ENCODE results near the gene ULK2. TPM values are rescaled to one million over a fixed set of nuclear protein-coding genes. Genes with fewer than 3 reads are reported as not detected.

Gene ULK2
- total RNA-seq, 6 donors from 2014 or later: 16.2 to 43.0 (median 26.2) TPM

DNA sequence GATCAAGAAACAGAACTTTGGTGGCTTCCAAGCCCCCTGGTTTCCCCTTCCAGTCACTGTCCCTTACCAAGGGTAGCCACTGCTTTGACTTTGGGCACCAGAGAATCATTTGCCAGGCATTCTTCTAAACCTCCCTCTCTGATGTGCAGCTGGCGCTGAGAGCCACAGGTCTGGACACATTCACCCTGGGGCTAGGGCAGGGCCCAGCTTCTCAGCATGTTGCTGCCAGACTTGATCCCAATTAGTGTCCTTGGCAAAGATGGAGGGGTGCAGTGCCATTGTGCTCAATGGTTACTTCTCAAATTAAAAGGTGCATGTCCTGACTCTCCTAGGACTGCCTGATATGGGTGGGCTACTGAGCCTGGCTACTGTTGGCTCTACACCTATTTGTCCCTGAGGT, 143.8 kb downstream of the ULK2 start:
- TF ChIP-seq, protein P1, sequence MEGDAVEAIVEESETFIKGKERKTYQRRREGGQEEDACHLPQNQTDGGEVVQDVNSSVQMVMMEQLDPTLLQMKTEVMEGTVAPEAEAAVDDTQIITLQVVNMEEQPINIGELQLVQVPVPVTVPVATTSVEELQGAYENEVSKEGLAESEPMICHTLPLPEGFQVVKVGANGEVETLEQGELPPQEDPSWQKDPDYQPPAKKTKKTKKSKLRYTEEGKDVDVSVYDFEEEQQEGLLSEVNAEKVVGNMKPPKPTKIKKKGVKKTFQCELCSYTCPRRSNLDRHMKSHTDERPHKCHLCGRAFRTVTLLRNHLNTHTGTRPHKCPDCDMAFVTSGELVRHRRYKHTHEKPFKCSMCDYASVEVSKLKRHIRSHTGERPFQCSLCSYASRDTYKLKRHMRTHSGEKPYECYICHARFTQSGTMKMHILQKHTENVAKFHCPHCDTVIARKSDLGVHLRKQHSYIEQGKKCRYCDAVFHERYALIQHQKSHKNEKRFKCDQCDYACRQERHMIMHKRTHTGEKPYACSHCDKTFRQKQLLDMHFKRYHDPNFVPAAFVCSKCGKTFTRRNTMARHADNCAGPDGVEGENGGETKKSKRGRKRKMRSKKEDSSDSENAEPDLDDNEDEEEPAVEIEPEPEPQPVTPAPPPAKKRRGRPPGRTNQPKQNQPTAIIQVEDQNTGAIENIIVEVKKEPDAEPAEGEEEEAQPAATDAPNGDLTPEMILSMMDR (IDR thresholded peaks at IDR 0.05): no peak
- TF ChIP-seq POLR2A (IDR thresholded peaks at IDR 0.05) (no peak), POLR2AphosphoS5 (IDR thresholded peaks at IDR 0.05) (no peak), EP300 (IDR thresholded peaks at IDR 0.05) (no peak)
- H3K9me3 ChIP-seq: no peaks in the 10 kb centered on the region
- DNase-seq: peak in 1 of 2 donors; percentile 15
- peaks cover 36 to 50% (median 43%) of the 10 kb centered on the region in 4 donors for H3K4me1 ChIP-seq
- H3K27ac ChIP-seq: peak overlapping the region in 3 of 4 donors; percentile 58 to 71 (median 67)
- peak overlapping the region in 2 of 4 donors; percentile 40 to 44 for H3K4me3 ChIP-seq
- no peaks in the 10 kb centered on the region for H3K27me3 ChIP-seq
- WGBS, 2 donors: 100% methylated on average over 1 of the region's 1 CpG
- no peaks in the 10 kb centered on the region for H3K36me3 ChIP-seq
- no peak for ATAC-seq (ENCODE audit: low FRiP score in 2 of 2)

Small RNA genes within 50 kb of the gene (small RNA-seq; reads per million reads assigned to genes)
- gene AC015726.2: 0 reads per million in 4 donors

Other genes with a start within 250 kb of the ULK2 start
- gene ALDH3A2, start 219.2 kb downstream of the ULK2 start, total RNA-seq: 100 to 1,000 TPM; 116 to 313 (median 194) TPM
- under 1 TPM in 1 of 6 donors, not detected in 5; 0.09 TPM for gene SLC47A2, start 151.4 kb downstream of the ULK2 start, total RNA-seq
- gene ALDH3A1, start 119.6 kb downstream of the ULK2 start, total RNA-seq: 10 to 100 TPM in 3 of 6 donors, 1 to 10 TPM in 3; 2.4 to 72.8 (median 9.1) TPM
- gene AKAP10, start 109.9 kb upstream of the ULK2 start, total RNA-seq: 10 to 100 TPM; 13.4 to 40.3 (median 30.6) TPM
- 10 to 100 TPM; 21.8 to 65.0 (median 33.9) TPM for gene SPECC1, start 141.4 kb upstream of the ULK2 start, total RNA-seq